ENCODE results near the gene RCAN2. TPM values are rescaled to one million over a fixed set of nuclear protein-coding genes. Genes with fewer than 3 reads are reported as not detected.

RCAN2 gene
- total and polyA plus RNA-seq, 9 of the 15 experiments (the other 6 are each of a cell fraction or from before 2014, with no cell fraction given) = 0.04 TPM; not detected in 8

GRCh38 chr6:46421939-46422338 lies 69.3 kb downstream of the RCAN2 start:
- BruUV-seq (replicated peaks) = no TSS peak
- 0% methylated on average over 3 of the region's 3 CpGs for WGBS (ENCODE audit: insufficient coverage, low coverage, missing lambda C conversion rate)
- Histone ChIP-seq H3K27ac (ENCODE audit: extremely low read depth, low read depth, low read length) (no peak overlapping the region), H3K79me2 (ENCODE audit: control insufficient read depth, insufficient read depth, low read length) (no peaks in the 10 kb centered on the region), H2AFZ (ENCODE audit: low read depth, low read length) (no peak overlapping the region), H4K20me1 (replicated peaks; ENCODE audit: control insufficient read depth, insufficient read depth, low read length) (no peaks in the 10 kb centered on the region), H3K36me3 (ENCODE audit: control insufficient read depth, insufficient read depth, low read length) (no peaks in the 10 kb centered on the region), H3K9me3 (replicated peaks; ENCODE audit: control insufficient read depth, insufficient read depth, low read depth, low read length) (no peaks in the 10 kb centered on the region), H3K4me2 (ENCODE audit: insufficient read depth, low read length) (no peak overlapping the region), H3K27me3 (ENCODE audit: control insufficient read depth in 2 of 2, insufficient read depth in 2 of 2, low read length in 2 of 2) (no peaks in the 10 kb centered on the region), H3K9me1 (ENCODE audit: control insufficient read depth, insufficient read depth, low read length) (no peaks in the 10 kb centered on the region), H3K4me3 (no peak overlapping the region), H3K4me1 (replicated peaks in 1 of 2; ENCODE audit: control insufficient read depth in 2 of 2, insufficient read depth in 2 of 2, low read length in 2 of 2) (no peaks in the 10 kb centered on the region), H3K9ac (ENCODE audit: insufficient read depth in 1 of 2, low read depth in 2 of 2, low read length in 2 of 2) (no peak overlapping the region)
- CTCF ChIA-PET (ENCODE audit: low intra/inter-chr PET ratio) = no interaction called here
- intact Hi-C loops (cut with micrococcal nuclease) (no loop called here), in situ Hi-C loops (cut with MboI) (loop anchor here (5.0 to 10.0 kb wide), 2 partner anchors 213 to 570 kb away; no protein-coding TSS in a partner anchor)
- TF ChIP-seq ZNF184 (CRISPR knock-in tag; IDR thresholded peaks at IDR 0.05) (no peak), SREBF2 (CRISPR knock-in tag; IDR thresholded peaks at IDR 0.05) (no peak), ZNF696 (CRISPR knock-in tag; conservative IDR thresholded peaks at IDR 0.05) (no peak), KHSRP (IDR thresholded peaks at IDR 0.05) (no peak), ZNF830 (CRISPR knock-in tag; IDR thresholded peaks at IDR 0.05) (no peak), ZNF274 (IDR thresholded peaks at IDR 0.05; ENCODE audit: borderline replicate concordance, low read depth, low read length) (no peak), ETV6 (IDR thresholded peaks at IDR 0.05; ENCODE audit: borderline replicate concordance in 1 of 2, low read depth in 2 of 2, low read length in 1 of 2) (no peak), ETV6 (CRISPR knock-in tag; IDR thresholded peaks at IDR 0.05; ENCODE audit: borderline replicate concordance) (no peak), GTF3C2 (IDR thresholded peaks at IDR 0.05; ENCODE audit: borderline replicate concordance, extremely low read depth, insufficient read length) (no peak), PTRF (tag; IDR thresholded peaks at IDR 0.05) (no peak), DMBX1 (CRISPR knock-in tag; IDR thresholded peaks at IDR 0.05; ENCODE audit: borderline replicate concordance) (no peak), DEAF1 (CRISPR knock-in tag; IDR thresholded peaks at IDR 0.05) (no peak)
- TF ChIP-seq, protein P1, sequence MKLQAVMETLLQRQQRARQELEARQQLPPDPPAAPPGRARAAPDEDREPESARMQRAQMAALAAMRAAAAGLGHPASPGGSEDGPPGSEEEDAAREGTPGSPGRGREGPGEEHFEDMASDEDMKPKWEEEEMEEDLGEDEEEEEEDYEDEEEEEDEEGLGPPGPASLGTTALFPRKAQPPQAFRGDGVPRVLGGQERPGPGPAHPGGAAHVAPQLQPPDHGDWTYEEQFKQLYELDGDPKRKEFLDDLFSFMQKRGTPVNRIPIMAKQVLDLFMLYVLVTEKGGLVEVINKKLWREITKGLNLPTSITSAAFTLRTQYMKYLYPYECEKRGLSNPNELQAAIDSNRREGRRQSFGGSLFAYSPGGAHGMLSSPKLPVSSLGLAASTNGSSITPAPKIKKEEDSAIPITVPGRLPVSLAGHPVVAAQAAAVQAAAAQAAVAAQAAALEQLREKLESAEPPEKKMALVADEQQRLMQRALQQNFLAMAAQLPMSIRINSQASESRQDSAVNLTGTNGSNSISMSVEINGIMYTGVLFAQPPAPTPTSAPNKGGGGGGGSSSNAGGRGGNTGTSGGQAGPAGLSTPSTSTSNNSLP (IDR thresholded peaks at IDR 0.05; ENCODE audit: borderline replicate concordance, low read depth, low read length) = no peak
- TF ChIP-seq, protein P2, sequence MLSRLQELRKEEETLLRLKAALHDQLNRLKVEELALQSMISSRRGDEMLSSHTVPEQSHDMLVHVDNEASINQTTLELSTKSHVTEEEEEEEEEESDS (CRISPR knock-in tag; IDR thresholded peaks at IDR 0.05) = no peak
- TF ChIP-seq, protein P3, sequence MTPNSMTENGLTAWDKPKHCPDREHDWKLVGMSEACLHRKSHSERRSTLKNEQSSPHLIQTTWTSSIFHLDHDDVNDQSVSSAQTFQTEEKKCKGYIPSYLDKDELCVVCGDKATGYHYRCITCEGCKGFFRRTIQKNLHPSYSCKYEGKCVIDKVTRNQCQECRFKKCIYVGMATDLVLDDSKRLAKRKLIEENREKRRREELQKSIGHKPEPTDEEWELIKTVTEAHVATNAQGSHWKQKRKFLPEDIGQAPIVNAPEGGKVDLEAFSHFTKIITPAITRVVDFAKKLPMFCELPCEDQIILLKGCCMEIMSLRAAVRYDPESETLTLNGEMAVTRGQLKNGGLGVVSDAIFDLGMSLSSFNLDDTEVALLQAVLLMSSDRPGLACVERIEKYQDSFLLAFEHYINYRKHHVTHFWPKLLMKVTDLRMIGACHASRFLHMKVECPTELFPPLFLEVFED (CRISPR knock-in tag; conservative IDR thresholded peaks at IDR 0.05) = no peak
- POLR2A ChIA-PET = no interaction called here
- FAIRE-seq (no peak), DNase-seq (ENCODE audit: extremely low read depth in 1 of 4, low spot score in 3 of 4) (no peak), ATAC-seq (no peak)

All from K562 (cell line).